GM23338 (cell line): ENCODE measurements around the gene ITGAL. TPM values are rescaled to one million over a fixed set of nuclear protein-coding genes. Genes with fewer than 3 reads are reported as not detected.

Source experiments
- ATAC-seq: fragments of 200-7000 bp; cut with Tn5 transposase; 3 replicates; pipeline ENCODE4 v1.9.1; 2020
- DNase-seq: peaks from one replicate; pipeline ENCODE4 v3.0.0-alpha.2; 2015; ENCODE audit warnings: low spot score
- H2AFZ ChIP-seq: fragments of 200-600 bp; sonication (generic); 2 replicates; pipeline ENCODE4 v1.8.0; 2016; ENCODE audit warnings: antibody characterized with exemption, mild to moderate bottlenecking, moderate library complexity
- H3F3A ChIP-seq: fragments of 200-600 bp; sonication (generic); replicated peaks from 2 replicates; pipeline ENCODE4 v1.8.0; 2017; ENCODE audit warnings: antibody characterized with exemption, mixed run types, low read depth
- H3K27ac ChIP-seq: fragments of 200-600 bp; sonication (generic); 2 replicates; pipeline ENCODE4 v1.6.1; 2016; ENCODE audit warnings: low read depth
- H3K27me3 ChIP-seq: fragments of 200-600 bp; sonication (generic); 2 replicates; pipeline ENCODE4 v1.8.0; 2016; ENCODE audit warnings: mild to moderate bottlenecking, mixed run types, moderate library complexity; ENCODE audit not compliant: insufficient read depth
- H3K36me3 ChIP-seq: fragments of 200-600 bp; sonication (generic); 2 replicates; pipeline ENCODE4 v1.8.0; 2016; ENCODE audit warnings: mild to moderate bottlenecking; ENCODE audit not compliant: insufficient read depth
- H3K4me1 ChIP-seq: fragments of 200-600 bp; sonication (generic); 2 replicates; pipeline ENCODE4 v1.8.0; 2016; ENCODE audit warnings: mild to moderate bottlenecking, moderate library complexity; ENCODE audit not compliant: insufficient read depth
- H3K4me2 ChIP-seq: fragments of 200-600 bp; sonication (generic); 2 replicates; pipeline ENCODE4 v1.7.1; 2017; ENCODE audit warnings: mixed run types
- H3K4me3 ChIP-seq: fragments of 200-600 bp; sonication (generic); 2 replicates; pipeline ENCODE4 v1.6.1; 2016; ENCODE audit warnings: mixed run types
- H3K79me2 ChIP-seq: fragments of 200-600 bp; sonication (generic); replicated peaks from 2 replicates; pipeline ENCODE4 v1.8.0; 2017; ENCODE audit warnings: mild to moderate bottlenecking; ENCODE audit not compliant: insufficient read depth
- H3K9me2 ChIP-seq: fragments of 200-600 bp; sonication (generic); 2 replicates; pipeline ENCODE4 v1.8.0; 2017; ENCODE audit not compliant: insufficient read depth
- H4K20me1 ChIP-seq: fragments of 200-600 bp; sonication (generic); replicated peaks from 2 replicates; pipeline ENCODE4 v1.8.0; 2017; ENCODE audit warnings: mild to moderate bottlenecking; ENCODE audit not compliant: insufficient read depth
- H3K27ac Mint-ChIP-seq: 2 replicates; pipeline ENCODE4 v1.8.0; 2020; ENCODE audit warnings: inconsistent platforms, mild to moderate bottlenecking, moderate library complexity, mixed read lengths
- H3K27me3 Mint-ChIP-seq: 3 replicates; pipeline ENCODE4 v1.8.0; 2022; ENCODE audit warnings: low read depth, mild to moderate bottlenecking, moderate library complexity, mixed read lengths, inconsistent platforms; ENCODE audit not compliant: insufficient read depth, poor library complexity
- H3K36me3 Mint-ChIP-seq: 3 replicates; pipeline ENCODE4 v1.8.0; 2021; ENCODE audit warnings: low read depth, mild to moderate bottlenecking, inconsistent platforms, moderate library complexity, mixed read lengths
- H3K4me1 Mint-ChIP-seq: 3 replicates; pipeline ENCODE4 v1.8.0; 2020; ENCODE audit warnings: mild to moderate bottlenecking, inconsistent platforms, mixed read lengths
- H3K4me3 Mint-ChIP-seq: 3 replicates; pipeline ENCODE4 v1.8.0; 2021; ENCODE audit warnings: moderate library complexity, mild to moderate bottlenecking, inconsistent platforms, mixed read lengths
- H3K9me3 Mint-ChIP-seq: 3 replicates; pipeline ENCODE4 v1.8.0; 2020; ENCODE audit warnings: moderate library complexity, mild to moderate bottlenecking, inconsistent platforms, mixed read lengths
- CREB1 ChIP-seq: fragments of 250-450 bp; sonication (Bioruptor Pico); IDR thresholded peaks from 2 replicates; pipeline ENCODE4 v1.5.0; 2020; ENCODE audit warnings: low read depth, mild to moderate bottlenecking, moderate library complexity
- CTCF ChIP-seq, 2 experiments: fragments of 200-600 bp in 1 of 2; sonication (generic) in 1 of 2; conservative IDR thresholded peaks; 2 replicates each; pipeline versions ENCODE4 v1.5.1 to v1.6.1; 2016 to 2017; ENCODE audit warnings: antibody characterized with exemption in 2 of 2, low read depth in 2 of 2, mild to moderate bottlenecking in 2 of 2, moderate library complexity in 1 of 2
- EZH2 ChIP-seq: fragments of 200-600 bp; sonication (generic); IDR thresholded peaks from one replicate; pipeline ENCODE4 v1.8.0; 2017; ENCODE audit warnings: antibody characterized with exemption, mild to moderate bottlenecking, low read depth; ENCODE audit not compliant: unreplicated experiment
- EZH2phosphoT487 ChIP-seq: fragments of 200-600 bp; sonication (generic); IDR thresholded peaks from one replicate; pipeline ENCODE4 v1.8.1; 2018; ENCODE audit warnings: antibody characterized with exemption; ENCODE audit not compliant: unreplicated experiment
- JUNB ChIP-seq: IDR thresholded peaks from one replicate; pipeline ENCODE4 v1.6.1; 2016; ENCODE audit warnings: antibody characterized with exemption; ENCODE audit not compliant: unreplicated experiment
- NANOG ChIP-seq: IDR thresholded peaks from 2 replicates; pipeline ENCODE4 v1.6.1; 2016; ENCODE audit warnings: antibody characterized with exemption, borderline replicate concordance
- POLR2AphosphoS5 ChIP-seq: IDR thresholded peaks from 2 replicates; pipeline ENCODE4 v1.6.1; 2016; ENCODE audit warnings: antibody characterized with exemption, low read depth
- REST ChIP-seq: IDR thresholded peaks from one replicate; pipeline ENCODE4 v1.6.1; 2018; ENCODE audit warnings: antibody characterized with exemption; ENCODE audit not compliant: unreplicated experiment
- STAT1 ChIP-seq: IDR thresholded peaks from one replicate; pipeline ENCODE4 v1.6.1; 2016; ENCODE audit warnings: antibody characterized with exemption; ENCODE audit not compliant: unreplicated experiment
- ZNF114 ChIP-seq: fragments of 250-450 bp; sonication (Bioruptor Pico); IDR thresholded peaks from 2 replicates; pipeline ENCODE4 v1.5.0; 2020; ENCODE audit warnings: mild to moderate bottlenecking, moderate library complexity
- ZNF331 ChIP-seq: fragments of 250-450 bp; sonication (Bioruptor Pico); IDR thresholded peaks from 2 replicates; pipeline ENCODE4 v1.5.0; 2020; ENCODE audit warnings: low read depth, mild to moderate bottlenecking, moderate library complexity
- ZNF462 ChIP-seq: fragments of 250-450 bp; sonication (Bioruptor Pico); IDR thresholded peaks from 2 replicates; pipeline ENCODE4 v1.5.0; 2020; ENCODE audit warnings: mild to moderate bottlenecking, moderate library complexity
- polyA plus RNA-seq: library from polyadenylated mRNA; unstranded; fragments of >200 nt; fragmentation: Nextera tagmentation; extraction: Ambion mirVana; gene quantifications from 2 replicates; pipeline ENCODE4 v1.2.1, GENCODE V29; 2016
- total RNA-seq: library from RNA; depleted of rRNA; stranded (reverse); fragments of >200 nt; shearing (Covaris generic); gene quantifications from 2 replicates; pipeline ENCODE4 v1.2.3, GENCODE V29; 2014
- TF ChIP-seq, protein P1 (sequence below): IDR thresholded peaks from 2 replicates; pipeline ENCODE4 v1.6.1; 2016; ENCODE audit warnings: antibody characterized with exemption

The ITGAL gene
- total and polyA plus RNA-seq, 2 experiments from 2014 or later = 0.05 to 0.07 TPM

- Mint-ChIP-seq H3K36me3 (no peaks in the 10 kb centered on the region), H3K27ac (no peak overlapping the region), H3K27me3 (peaks cover 3% of the 10 kb centered on the region), H3K4me1 (no peaks in the 10 kb centered on the region), H3K4me3 (no peak overlapping the region), H3K9me3 (no peaks in the 10 kb centered on the region; the same call in 2 of the 3 replicates)
- H3F3A ChIP-seq = no peaks in the 10 kb centered on the region
- H3K79me2 ChIP-seq = no peaks in the 10 kb centered on the region
- H3K4me2 ChIP-seq = no peak overlapping the region
- 0 out of 2 replicates have a peak overlapping the region, but pooled peaks have one; percentile 47 for H2AFZ ChIP-seq
- ATAC-seq (no peak), DNase-seq (no peak)
- H3K4me1 ChIP-seq = no peaks in the 10 kb centered on the region
- no peak overlapping the region for H3K4me3 ChIP-seq
- H3K27ac ChIP-seq = no peak overlapping the region
- H3K9me2 ChIP-seq = no peaks in the 10 kb centered on the region
- H4K20me1 ChIP-seq = no peaks in the 10 kb centered on the region
- H3K36me3 ChIP-seq = no peaks in the 10 kb centered on the region
- no peaks in the 10 kb centered on the region for H3K27me3 ChIP-seq
- no peak for TF ChIP-seq ZNF331
- no peak for TF ChIP-seq JUNB
- no peak for TF ChIP-seq STAT1
- no peak for TF ChIP-seq CTCF (conservative IDR thresholded peaks at IDR 0.05; ENCODE audit: low read depth in 2 of 2)
- TF ChIP-seq NANOG = no peak
- TF ChIP-seq ZNF462 (CRISPR knock-in tag) = no peak
- TF ChIP-seq, protein P1, sequence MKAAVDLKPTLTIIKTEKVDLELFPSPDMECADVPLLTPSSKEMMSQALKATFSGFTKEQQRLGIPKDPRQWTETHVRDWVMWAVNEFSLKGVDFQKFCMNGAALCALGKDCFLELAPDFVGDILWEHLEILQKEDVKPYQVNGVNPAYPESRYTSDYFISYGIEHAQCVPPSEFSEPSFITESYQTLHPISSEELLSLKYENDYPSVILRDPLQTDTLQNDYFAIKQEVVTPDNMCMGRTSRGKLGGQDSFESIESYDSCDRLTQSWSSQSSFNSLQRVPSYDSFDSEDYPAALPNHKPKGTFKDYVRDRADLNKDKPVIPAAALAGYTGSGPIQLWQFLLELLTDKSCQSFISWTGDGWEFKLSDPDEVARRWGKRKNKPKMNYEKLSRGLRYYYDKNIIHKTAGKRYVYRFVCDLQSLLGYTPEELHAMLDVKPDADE = no peak
- TF ChIP-seq CREB1 (CRISPR knock-in tag) = no peak
- no peak for TF ChIP-seq REST
- TF ChIP-seq POLR2AphosphoS5 = no peak
- TF ChIP-seq ZNF114 (CRISPR knock-in tag) = no peak
- no peak for TF ChIP-seq EZH2
- no peak for TF ChIP-seq EZH2phosphoT487
Measured at GRCh38 chr16:30499284-30499683, 26.7 kb downstream of the ITGAL start.
